ENCODE measurements around the gene SETD2. TPM values are rescaled to one million over a fixed set of nuclear protein-coding genes. Genes with fewer than 3 reads are reported as not detected.
A peak's percentile ranks its signal among the peaks of the same experiment; 100 is the strongest.
"Not testable (repeated sequence)": the region's sequence is repeated elsewhere in the genome, so short reads cannot be mapped to it uniquely, and the experiment has no call there.

SETD2 gene
- total and polyA plus RNA-seq, 2 donors (not counting 1 experiment from before 2014, with no cell fraction given) = 22.6 to 91.4 TPM

- Mint-ChIP-seq H3K27me3 (no peaks in the 10 kb centered on the region), H3K4me1 (peaks cover 60% of the 10 kb centered on the region), H3K27ac (no peak overlapping the region), H3K9me3 (ENCODE audit: insufficient read depth) (no peaks in the 10 kb centered on the region), H3K4me3 (no peak overlapping the region)
- Histone ChIP-seq H3K4me2 (replicated peaks; ENCODE audit: low read depth, low read length, poor library complexity, severe bottlenecking) (no peak overlapping the region), H2AFZ (ENCODE audit: insufficient read depth, low read depth, low read length, poor library complexity, severe bottlenecking) (no peak overlapping the region), H3K4me1 (ENCODE audit: control insufficient read depth in 2 of 2, insufficient read depth in 2 of 2, low read length in 2 of 2) (peaks cover 12 to 29% of the 10 kb centered on the region in 2 donors), H3K27me3 (replicated peaks in 1 of 4; ENCODE audit: control extremely low read depth in 1 of 4, control insufficient read depth in 3 of 4, insufficient read depth in 4 of 4, low read length in 3 of 4) (no peaks in the 10 kb centered on the region), H3K27ac (ENCODE audit: low read length in 2 of 2) (no peak overlapping the region), H4K20me1 (ENCODE audit: control insufficient read depth, insufficient read depth, low read length, poor library complexity, severe bottlenecking) (peaks cover 97% of the 10 kb centered on the region), H3K4me3 (ENCODE audit: control extremely low read depth in 1 of 5, extremely low read depth in 1 of 5, insufficient read depth in 1 of 5, low read depth in 2 of 5, low read length in 4 of 5) (no peak overlapping the region), H3K79me2 (ENCODE audit: control insufficient read depth, insufficient read depth, low read length) (peaks cover 100% of the 10 kb centered on the region), H3K9me3 (ENCODE audit: control extremely low read depth in 1 of 3, control insufficient read depth in 2 of 3, insufficient read depth in 1 of 3, low read length in 2 of 3) (no peaks in the 10 kb centered on the region), H3K36me3 (replicated peaks in 1 of 2; ENCODE audit: control extremely low read depth in 1 of 2, control insufficient read depth in 1 of 2, extremely low read depth in 1 of 2, insufficient read depth in 2 of 2, low read length in 1 of 2) (peaks cover 1 to 2% of the 10 kb centered on the region in 2 experiments), H3K9ac (ENCODE audit: low read length) (no peak overlapping the region)
- CTCF ChIA-PET = interaction anchor here (0.6 to 0.7 kb wide), 2 partner anchors 161 to 310 kb away, joined by 3 read pairs; no protein-coding TSS in a partner anchor
- no peak for TF ChIP-seq EZH2 (IDR thresholded peaks at IDR 0.05; ENCODE audit: borderline replicate concordance, insufficient read depth, low read depth, low read length, poor library complexity, severe bottlenecking)
- no peak for TF ChIP-seq CTCF (IDR thresholded peaks at IDR 0.05)
- WGBS (ENCODE audit: insufficient coverage) = 92% methylated on average over 3 of the region's 5 CpGs
- POLR2A ChIA-PET = no interaction called here
- DNase-seq (no peak), ATAC-seq (ENCODE audit: low read depth) (no peak)
- intact Hi-C loops (cut with micrococcal nuclease) = no loop called here
Observed at GRCh38 chr3:47143068-47143467, 20.8 kb downstream of the SETD2 start.

GRCh38 chr3:47142536-47142935 lies 21.4 kb downstream of the SETD2 start:
- H4K20me1 ChIP-seq (ENCODE audit: control insufficient read depth, insufficient read depth, low read length, poor library complexity, severe bottlenecking) = peaks cover 96% of the 10 kb centered on the region
- not testable (repeated sequence) for ATAC-seq (ENCODE audit: low read depth)

DNA sequence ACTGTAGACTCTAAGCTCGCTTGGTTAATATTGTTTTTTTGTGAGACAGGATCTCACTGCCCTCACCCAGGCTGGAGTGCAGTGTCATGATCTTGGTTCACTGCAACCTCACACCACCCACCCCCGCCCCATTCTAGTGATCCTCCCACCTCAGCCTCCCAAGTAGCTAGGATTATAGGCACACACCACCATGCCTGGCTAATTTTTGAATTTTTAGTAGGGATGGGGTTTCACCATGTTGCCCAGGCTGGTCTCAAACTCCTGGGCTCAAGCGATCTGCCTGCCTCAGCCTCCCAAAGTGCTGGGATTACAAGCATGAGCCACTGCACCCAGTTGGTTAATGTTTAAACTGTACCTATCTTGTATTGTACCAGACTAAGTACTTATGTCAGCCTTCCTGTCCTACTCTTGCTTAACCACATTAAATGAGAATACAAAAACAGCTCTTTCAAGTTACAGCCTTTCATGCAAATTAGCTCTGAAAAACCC lies 22.9 kb downstream of the SETD2 start:
- H3K79me2 ChIP-seq (ENCODE audit: control insufficient read depth, insufficient read depth, low read length) = peaks cover 100% of the 10 kb centered on the region
- CTCF ChIA-PET = interaction anchor here (1.1 to 1.8 kb wide), 2 partner anchors 9 to 183 kb away, joined by 3 to 5 read pairs; no protein-coding TSS in a partner anchor
- WGBS (ENCODE audit: insufficient coverage) = no CpG with 5 or more reads among the region's 3 CpGs
- DNase-seq; H3K36me3 ChIP-seq (replicated peaks in 1 of 2; ENCODE audit: control extremely low read depth in 1 of 2, control insufficient read depth in 1 of 2, extremely low read depth in 1 of 2, insufficient read depth in 2 of 2, low read length in 1 of 2); H3K27me3 Mint-ChIP-seq; H3K27ac ChIP-seq (ENCODE audit: low read length in 2 of 2); H3K27me3 ChIP-seq (replicated peaks in 1 of 4; ENCODE audit: control extremely low read depth in 1 of 4, control insufficient read depth in 3 of 4, insufficient read depth in 4 of 4, low read length in 3 of 4); H3K4me3 ChIP-seq (ENCODE audit: control extremely low read depth in 1 of 5, extremely low read depth in 1 of 5, insufficient read depth in 1 of 5, low read depth in 2 of 5, low read length in 4 of 5); H2AFZ ChIP-seq (ENCODE audit: insufficient read depth, low read depth, low read length, poor library complexity, severe bottlenecking); intact Hi-C loops (cut with micrococcal nuclease); H3K9me3 Mint-ChIP-seq (ENCODE audit: insufficient read depth); H3K9me3 ChIP-seq (ENCODE audit: control extremely low read depth in 1 of 3, control insufficient read depth in 2 of 3, insufficient read depth in 1 of 3, low read length in 2 of 3): not testable (repeated sequence)
- peak overlapping the region; percentile 38 for H3K4me2 ChIP-seq (replicated peaks; ENCODE audit: low read depth, low read length, poor library complexity, severe bottlenecking)
- H3K4me1 Mint-ChIP-seq = peaks cover 60% of the 10 kb centered on the region
- peak; percentile 47 for ATAC-seq (ENCODE audit: low read depth)
- H4K20me1 ChIP-seq (ENCODE audit: control insufficient read depth, insufficient read depth, low read length, poor library complexity, severe bottlenecking) = peaks cover 96% of the 10 kb centered on the region
- H3K4me3 Mint-ChIP-seq = peak overlapping the region; percentile 53
- H3K9ac ChIP-seq (ENCODE audit: low read length) = peak overlapping the region; percentile 19
- H3K4me1 ChIP-seq (ENCODE audit: control insufficient read depth in 2 of 2, insufficient read depth in 2 of 2, low read length in 2 of 2) = peaks cover 17 to 33% of the 10 kb centered on the region in 2 donors
- H3K27ac Mint-ChIP-seq = peak overlapping the region; percentile 12
- POLR2A ChIA-PET = interaction anchor here (1.2 to 1.5 kb wide), 2 partner anchors 23 to 27 kb away, joined by 4 read pairs; no protein-coding TSS in a partner anchor

More at GRCh38 chr3:47142536-47142935, 21.4 kb downstream of the SETD2 start:
- CTCF ChIA-PET = interaction anchor here (0.7 to 1.8 kb wide), 2 partner anchors 160 to 182 kb away, joined by 3 to 5 read pairs; no protein-coding TSS in a partner anchor
- H3K9me3 ChIP-seq (ENCODE audit: control extremely low read depth in 1 of 3, control insufficient read depth in 2 of 3, insufficient read depth in 1 of 3, low read length in 2 of 3); H3K27ac ChIP-seq (ENCODE audit: low read length in 2 of 2); H3K4me3 Mint-ChIP-seq; H3K27ac Mint-ChIP-seq; H3K9ac ChIP-seq (ENCODE audit: low read length); H3K4me2 ChIP-seq (replicated peaks; ENCODE audit: low read depth, low read length, poor library complexity, severe bottlenecking); H3K36me3 ChIP-seq (replicated peaks in 1 of 2; ENCODE audit: control extremely low read depth in 1 of 2, control insufficient read depth in 1 of 2, extremely low read depth in 1 of 2, insufficient read depth in 2 of 2, low read length in 1 of 2); H3K4me3 ChIP-seq (ENCODE audit: control extremely low read depth in 1 of 5, extremely low read depth in 1 of 5, insufficient read depth in 1 of 5, low read depth in 2 of 5, low read length in 4 of 5); DNase-seq; H3K27me3 Mint-ChIP-seq; H3K9me3 Mint-ChIP-seq (ENCODE audit: insufficient read depth); H2AFZ ChIP-seq (ENCODE audit: insufficient read depth, low read depth, low read length, poor library complexity, severe bottlenecking); H3K27me3 ChIP-seq (replicated peaks in 1 of 4; ENCODE audit: control extremely low read depth in 1 of 4, control insufficient read depth in 3 of 4, insufficient read depth in 4 of 4, low read length in 3 of 4); intact Hi-C loops (cut with micrococcal nuclease): not testable (repeated sequence)
- H3K4me1 Mint-ChIP-seq = peaks cover 57% of the 10 kb centered on the region
- POLR2A ChIA-PET = interaction anchor here (0.6 kb wide), 1 partner anchor 140 kb away, joined by 9 read pairs; the partner anchor contains the start of genes KIF9 and KLHL18
- Histone ChIP-seq H3K79me2 (ENCODE audit: control insufficient read depth, insufficient read depth, low read length) (peaks cover 100% of the 10 kb centered on the region), H3K4me1 (ENCODE audit: control insufficient read depth in 2 of 2, insufficient read depth in 2 of 2, low read length in 2 of 2) (peaks cover 12 to 29% of the 10 kb centered on the region in 2 donors)
- WGBS (ENCODE audit: insufficient coverage) = 88% methylated on average over 5 of the region's 7 CpGs

All from B cell (primary cell).